ENCODE data around the gene OR6S1. TPM values are rescaled to one million over a fixed set of nuclear protein-coding genes. Genes with fewer than 3 reads are reported as not detected.

OR6S1 gene
- total and polyA plus RNA-seq, 2 of the 8 experiments (the other 6 are each of a cell fraction or from before 2014, with no cell fraction given): not detected

- POLR2A ChIA-PET (ENCODE audit: partially characterized antibody): no interaction called here
Measured at GRCh38 chr14:20688167-20688839, 46.8 kb upstream of the OR6S1 start, which contains the start of gene ANG. Gene ANG (plus strand): TSS chr14:20688764. CDS start chr14:20693565, 4,801 bp downstream.

More at GRCh38 chr14:20688167-20688839, 46.8 kb upstream of the OR6S1 start, which contains the start of gene ANG:
- Histone ChIP-seq H2BK12ac (ENCODE audit: low read depth, low read length) (no peak within 1 kb of the TSS), H2BK20ac (ENCODE audit: low read length) (no peak within 1 kb of the TSS), H3K23me2 (ENCODE audit: low read depth, low read length) (peaks cover 11% of the 10 kb centered on the region), H3K9me3 (ENCODE audit: insufficient read depth in 2 of 2, low read depth in 1 of 2, low read length in 1 of 2) (no peaks in the 10 kb centered on the region), H3K79me2 (ENCODE audit: control insufficient read depth in 1 of 2, insufficient read depth in 2 of 2, low read length in 2 of 2) (no peaks in the 10 kb centered on the region), H3K56ac (replicated peaks; ENCODE audit: insufficient read length, low read depth, low read length) (no peak within 1 kb of the TSS), H3K4me1 (replicated peaks in 1 of 4; ENCODE audit: control insufficient read depth in 3 of 4, insufficient read depth in 4 of 4, low read length in 3 of 4) (no peaks in the 10 kb centered on the region), H2BK120ac (replicated peaks; ENCODE audit: low read depth, low read length) (no peak within 1 kb of the TSS), H3K4me2 (ENCODE audit: insufficient read depth in 1 of 2, low read depth in 2 of 2, low read length in 2 of 2) (no peak within 1 kb of the TSS), H2AFZ (ENCODE audit: low read length) (no peak within 1 kb of the TSS), H4K20me1 (replicated peaks in 1 of 2; ENCODE audit: control insufficient read depth in 1 of 2, insufficient read depth in 2 of 2, low read length in 2 of 2) (no peaks in the 10 kb centered on the region), H2AK5ac (ENCODE audit: low read depth, low read length) (no peak within 1 kb of the TSS), H4K5ac (ENCODE audit: insufficient read length, low read depth, low read length) (no peak within 1 kb of the TSS), H3K14ac (ENCODE audit: insufficient read length) (no peak within 1 kb of the TSS), H4K8ac (ENCODE audit: extremely low read depth, insufficient read depth, low read length) (no peak within 1 kb of the TSS), H3K27me3 (replicated peaks in 1 of 4; ENCODE audit: control insufficient read depth in 3 of 4, extremely low read depth in 1 of 4, insufficient read depth in 3 of 4, low read length in 3 of 4) (no peaks in the 10 kb centered on the region), H3K23ac (ENCODE audit: insufficient read length) (no peak within 1 kb of the TSS), H3K36me3 (ENCODE audit: control insufficient read depth in 2 of 4, insufficient read depth in 4 of 4, low read length in 3 of 4) (no peaks in the 10 kb centered on the region), H3K4me3 (ENCODE audit: extremely low read depth in 1 of 4, insufficient read depth in 2 of 4, low read depth in 3 of 4, low read length in 4 of 4) (no peak within 1 kb of the TSS), H3K79me1 (ENCODE audit: low read depth, low read length) (no peaks in the 10 kb centered on the region), H3K4ac (replicated peaks; ENCODE audit: insufficient read length, low read depth, low read length) (no peak within 1 kb of the TSS), H3K18ac (ENCODE audit: extremely low read depth, low read length) (no peak within 1 kb of the TSS), H3K27ac (ENCODE audit: low read depth, low read length) (no peak within 1 kb of the TSS), H2BK15ac (ENCODE audit: low read length) (no peak within 1 kb of the TSS), H2BK5ac (ENCODE audit: low read depth, low read length) (no peak within 1 kb of the TSS), H4K91ac (replicated peaks; ENCODE audit: insufficient read length, low read length) (no peak within 1 kb of the TSS), H3K9ac (replicated peaks in 1 of 4; ENCODE audit: extremely low read depth in 1 of 4, low read depth in 3 of 4, low read length in 3 of 4) (no peak within 1 kb of the TSS)
- no peak for DNase-seq (ENCODE audit: low read depth in 1 of 2, low spot score in 2 of 2)
- no peak for FAIRE-seq
- CTCF ChIA-PET (ENCODE audit: partially characterized antibody): interaction anchor here (0.6 to 16.7 kb wide), 4 partner anchors 12 to 158 kb away, joined by 3 to 282 read pairs (median 4); no protein-coding TSS in a partner anchor
- TF ChIP-seq FOSL1 (IDR thresholded peaks at IDR 0.05; ENCODE audit: insufficient read depth, low read depth, low read length) (no peak), CTCF (IDR thresholded peaks at IDR 0.05; ENCODE audit: control extremely low read depth in 1 of 3, insufficient read depth in 1 of 3, low read depth in 1 of 3, low read length in 3 of 3) (no peak), SP2 (IDR thresholded peaks at IDR 0.05; ENCODE audit: low read length) (no peak), CREB1 (IDR thresholded peaks at IDR 0.05) (no peak), USF2 (IDR thresholded peaks at IDR 0.05; ENCODE audit: low read length) (no peak)
- WGBS, 2 experiments (ENCODE audit: extremely low coverage in 1 of 2, insufficient coverage in 1 of 2, insufficient read length in 1 of 2, insufficient replicate concordance in 2 of 2, low coverage in 1 of 2, low lambda C conversion rate in 2 of 2, missing lambda C conversion rate in 1 of 2): 81% methylated on average over 7 of the region's 7 CpGs; no CpG with 5 or more reads in 1 of the 2 experiments
